H4 (cell line): ENCODE measurements around the gene TMEM255A. TPM values are rescaled to one million over a fixed set of nuclear protein-coding genes. Genes with fewer than 3 reads are reported as not detected.

Experiments
- DNase-seq: peaks from one replicate; pipeline ENCODE4 v3.0.0-alpha.2; 2015; ENCODE audit warnings: low spot score
- total RNA-seq: library from RNA; depleted of rRNA; stranded (reverse); fragments of >200 nt; shearing (Covaris generic); gene quantifications from 2 replicates; pipeline ENCODE4 v1.2.3, GENCODE V29; 2014

The TMEM255A gene
- total RNA-seq, 1 experiment from 2014 or later = 4.0 TPM

DNA sequence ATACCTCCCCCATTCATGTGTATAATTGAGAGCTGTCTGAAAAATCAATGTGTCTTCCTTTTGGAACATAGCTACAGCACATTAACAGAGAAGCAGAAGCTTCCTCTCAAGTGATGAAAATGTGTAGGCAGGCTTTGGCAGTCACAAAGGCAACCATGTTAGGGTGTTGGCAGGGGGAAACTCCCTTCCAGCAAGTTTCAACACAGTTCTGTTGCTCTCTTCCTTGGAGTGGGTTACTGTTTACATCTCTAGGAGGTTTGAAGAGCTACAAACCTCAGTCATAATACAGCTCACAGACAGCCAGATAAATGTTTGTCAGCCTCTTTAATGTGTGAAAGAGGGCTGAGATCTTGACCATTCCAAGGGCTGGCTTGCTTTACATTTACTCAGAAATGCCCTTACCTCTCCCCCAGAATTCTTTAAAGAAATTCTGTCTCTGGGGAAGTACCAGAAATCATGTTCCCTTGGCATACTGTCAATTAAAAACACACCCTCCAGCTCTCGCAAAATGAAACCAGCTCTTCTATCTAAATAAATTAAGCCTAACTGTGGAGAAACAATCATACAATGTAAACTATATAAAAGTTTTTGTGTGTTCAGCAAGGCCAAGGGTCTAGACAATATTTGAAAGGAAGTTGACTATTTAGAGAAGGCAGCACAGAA lies 41.8 kb downstream of the TMEM255A start:
- DNase-seq = peak; percentile 9

DNA sequence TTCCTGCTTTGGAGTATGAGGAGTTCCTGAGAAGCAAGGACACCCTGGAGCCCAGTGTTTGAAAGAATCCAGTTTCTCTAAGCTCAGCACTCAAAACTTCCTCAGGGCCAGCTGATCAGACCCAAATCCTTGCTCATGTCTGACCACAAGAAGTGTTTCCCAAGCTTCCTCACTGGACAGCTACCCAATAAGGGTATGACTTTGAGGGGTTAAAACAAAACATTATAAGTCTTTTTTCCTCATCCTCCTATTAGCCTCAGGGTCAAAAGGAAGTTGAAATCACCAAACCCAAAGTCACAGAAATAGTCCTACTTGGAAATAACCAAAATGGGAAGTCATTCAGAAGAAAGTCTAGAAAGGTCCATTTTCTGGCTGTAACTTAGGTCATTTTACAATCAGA lies 46.9 kb downstream of the TMEM255A start:
- DNase-seq = no peak

DNA sequence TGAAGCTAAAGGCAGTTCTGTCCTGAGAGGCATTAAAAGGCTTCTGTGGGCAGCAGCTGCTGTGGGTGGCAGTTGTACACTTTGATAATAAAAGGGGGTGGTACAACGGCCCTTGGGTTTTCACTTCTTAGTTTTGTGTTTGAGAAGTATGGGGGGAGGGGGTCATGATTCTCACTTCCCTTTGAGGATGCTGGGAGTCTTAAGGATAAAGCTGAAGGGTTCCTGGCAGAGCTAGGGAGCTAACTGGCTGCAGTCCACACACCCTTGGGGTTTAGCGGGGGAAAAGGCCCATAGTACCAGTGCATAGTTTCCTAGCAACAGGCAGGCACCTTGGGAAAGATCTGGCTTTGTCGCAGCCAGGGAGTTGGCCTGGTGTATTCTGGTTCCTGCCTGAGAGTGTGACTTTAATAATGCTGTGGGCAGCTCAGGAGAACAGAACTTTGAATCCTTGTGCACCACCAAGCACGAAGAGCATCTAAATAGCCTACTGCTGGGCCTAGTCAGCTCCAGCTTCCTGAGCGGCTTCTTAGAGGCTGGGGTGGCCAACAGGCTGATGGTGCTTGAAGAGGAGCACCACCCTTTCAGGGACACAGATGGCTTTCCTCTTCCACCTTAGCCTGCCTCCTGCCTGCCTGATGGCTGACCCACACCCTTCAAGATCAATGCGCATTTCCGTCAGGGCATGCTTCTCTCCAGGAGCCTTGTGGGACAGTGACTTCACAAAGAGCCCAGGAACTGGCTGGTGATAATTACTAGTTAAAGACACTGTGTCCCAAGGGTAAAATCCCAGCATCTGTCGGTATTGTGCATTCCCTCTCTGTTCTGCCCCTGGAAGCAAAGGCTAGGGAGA lies 48.2 kb downstream of the TMEM255A start:
- no peak for DNase-seq

DNA sequence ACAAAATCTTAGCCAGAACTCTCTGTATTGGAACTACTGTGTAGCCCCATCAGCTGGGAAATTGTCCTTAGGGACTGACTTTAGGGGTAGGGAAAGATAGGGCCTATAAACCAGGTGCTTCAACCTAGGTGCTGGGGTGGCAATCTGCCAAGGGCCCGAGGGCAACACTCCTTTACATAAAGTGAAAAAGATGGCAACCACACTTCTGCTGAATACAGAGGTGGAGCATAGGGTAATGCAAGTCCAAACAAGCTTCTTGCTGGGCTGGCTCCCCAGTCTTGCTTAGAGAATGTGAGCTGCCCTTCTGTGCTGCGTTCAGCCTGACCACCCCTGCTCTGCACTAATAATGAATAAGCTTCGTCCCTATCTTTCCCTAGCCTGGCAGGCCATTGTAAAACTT lies 50.9 kb downstream of the TMEM255A start:
- DNase-seq = no peak

DNA sequence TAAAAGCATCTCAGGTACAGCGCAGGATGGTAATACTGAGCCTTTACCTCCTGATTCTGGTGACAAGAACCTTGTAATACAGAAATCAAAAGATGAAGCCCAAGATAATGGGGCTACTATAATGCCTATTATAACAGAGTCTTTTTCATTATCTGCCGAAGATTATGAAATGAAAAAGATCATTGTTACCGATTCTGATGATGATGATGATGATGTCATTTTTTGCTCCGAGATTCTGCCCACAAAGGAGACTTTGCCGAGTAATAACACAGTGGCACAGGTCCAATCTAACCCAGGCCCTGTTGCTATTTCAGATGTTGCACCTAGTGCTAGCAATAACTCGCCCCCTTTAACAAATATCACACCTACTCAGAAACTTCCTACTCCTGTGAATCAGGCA lies 57.5 kb downstream of the TMEM255A start:
- DNase-seq = no peak

DNA sequence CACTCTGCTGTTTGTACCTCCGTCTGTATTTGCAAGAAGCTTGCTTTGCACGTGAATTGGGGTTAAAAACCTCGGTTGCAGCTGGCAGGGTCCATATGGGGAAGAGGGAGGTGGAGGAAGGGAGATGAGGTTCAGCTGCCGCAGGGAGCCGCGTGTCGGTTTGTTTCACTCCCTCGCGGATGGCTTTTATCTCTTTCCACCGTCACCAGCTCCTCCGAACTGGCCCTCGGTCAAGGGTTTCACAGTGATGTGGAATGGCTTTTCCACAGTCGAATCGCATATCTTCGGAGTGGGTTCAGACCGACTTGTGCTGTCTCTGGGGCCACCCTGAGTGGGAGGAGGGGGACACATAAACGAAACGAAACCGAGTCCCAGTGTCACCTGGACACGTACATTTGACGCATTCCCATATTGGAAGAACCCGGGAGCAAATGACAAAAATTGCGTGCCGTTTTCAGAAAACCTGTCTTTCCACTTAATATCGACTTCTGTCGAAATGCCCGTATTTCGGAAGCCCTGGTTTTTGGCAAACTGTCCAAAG lies 59.7 kb downstream of the TMEM255A start:
- DNase-seq = peak; percentile 5

DNA sequence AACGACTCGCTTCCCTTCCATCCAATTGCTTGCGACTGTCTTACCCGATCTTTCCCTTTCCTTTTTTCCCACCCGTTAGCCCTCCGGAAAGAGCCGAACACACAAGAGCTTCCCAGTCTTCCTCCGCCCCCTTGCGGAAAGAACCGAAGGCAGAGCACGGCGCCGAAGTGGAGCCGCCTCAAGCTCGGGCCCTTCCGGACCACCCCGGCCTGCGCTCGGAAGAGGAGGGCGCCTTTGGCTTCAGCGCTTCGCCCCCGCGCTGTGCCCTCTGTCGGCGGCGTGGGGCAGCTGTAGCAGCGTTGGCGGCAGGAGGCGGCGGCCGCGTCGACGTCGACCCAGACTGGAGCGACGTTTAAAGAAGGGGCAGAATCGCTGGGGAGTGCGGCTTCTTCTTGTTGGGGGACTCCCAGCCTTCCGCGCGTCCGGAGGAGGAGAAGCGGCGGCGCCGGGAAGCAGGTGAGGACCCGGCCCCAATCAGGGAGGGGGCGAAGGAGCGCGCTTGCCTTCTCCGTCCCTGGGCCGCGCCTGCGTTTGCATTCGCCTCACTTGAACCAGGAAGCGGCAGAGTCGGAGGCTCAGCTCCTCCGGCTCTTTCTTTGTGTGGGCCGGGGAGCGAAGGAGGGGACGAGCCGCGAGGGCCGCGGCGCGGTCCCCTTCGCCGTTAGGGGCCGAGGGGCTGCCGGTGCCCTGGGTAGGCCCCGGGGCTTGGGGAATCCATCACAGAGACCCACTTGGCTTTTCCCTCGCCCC lies 60.6 kb downstream of the TMEM255A start, which contains the start of gene ZBTB33:
Gene ZBTB33 (plus strand): TSS at position 291 of the 750 bp plus-strand sequence. CDS start 2,604 bp downstream, outside the sequence.
- peak; percentile 94 for DNase-seq

DNA sequence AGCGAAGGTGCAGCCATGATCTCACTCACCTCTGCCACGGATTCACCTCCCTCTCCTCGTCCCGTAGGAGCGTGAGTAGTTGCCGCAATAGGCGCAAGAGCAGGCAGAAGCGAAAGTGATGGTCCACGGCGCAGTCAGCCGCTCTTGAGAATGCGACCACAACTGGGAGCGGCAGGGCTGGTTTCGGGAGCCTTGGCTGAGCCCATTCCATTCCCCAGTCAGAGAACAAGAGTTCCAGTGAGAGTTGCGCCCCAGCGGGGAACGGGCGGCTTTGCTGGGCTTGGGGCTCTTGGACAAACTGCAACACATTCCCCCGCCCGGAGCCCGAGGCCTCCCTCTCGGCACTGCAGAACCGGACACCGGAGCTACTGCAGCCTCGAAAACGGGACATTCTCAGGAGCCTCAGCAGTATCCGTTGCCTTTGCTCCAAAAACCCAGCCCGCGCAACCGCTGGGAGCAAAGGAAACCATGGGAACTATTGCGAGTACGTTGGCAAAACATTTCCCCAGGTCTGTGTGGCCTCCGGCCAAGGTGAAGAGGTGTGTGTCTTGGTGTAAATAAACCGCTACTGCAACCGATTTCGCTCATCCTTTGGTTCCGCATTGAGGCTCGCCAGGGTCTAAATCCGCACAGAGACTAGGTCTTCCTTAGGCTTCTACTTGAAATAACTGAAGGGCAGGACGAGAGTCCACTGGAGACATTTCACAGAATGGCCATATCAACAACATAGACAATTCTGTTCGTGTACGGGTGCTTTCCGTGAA lies 66.3 kb downstream of the TMEM255A start:
- DNase-seq = peak; percentile 68

DNA sequence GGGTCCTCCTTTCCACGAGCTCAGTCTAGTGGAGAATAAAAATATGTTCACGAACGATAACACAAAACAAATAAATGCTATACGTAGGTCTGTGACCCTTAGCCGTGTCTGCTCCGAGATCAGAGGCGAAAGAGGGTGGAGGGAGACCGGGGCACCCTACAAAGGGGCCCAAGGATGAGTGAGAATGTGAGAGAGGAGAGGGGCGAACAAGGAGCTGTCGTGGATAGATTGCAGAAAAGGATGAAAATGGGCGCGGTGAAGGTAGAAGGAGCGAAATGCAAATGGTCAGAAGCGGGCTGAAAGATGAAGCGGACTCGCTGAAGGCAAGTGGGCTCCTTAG lies 66.9 kb downstream of the TMEM255A start:
- no peak for DNase-seq

DNA sequence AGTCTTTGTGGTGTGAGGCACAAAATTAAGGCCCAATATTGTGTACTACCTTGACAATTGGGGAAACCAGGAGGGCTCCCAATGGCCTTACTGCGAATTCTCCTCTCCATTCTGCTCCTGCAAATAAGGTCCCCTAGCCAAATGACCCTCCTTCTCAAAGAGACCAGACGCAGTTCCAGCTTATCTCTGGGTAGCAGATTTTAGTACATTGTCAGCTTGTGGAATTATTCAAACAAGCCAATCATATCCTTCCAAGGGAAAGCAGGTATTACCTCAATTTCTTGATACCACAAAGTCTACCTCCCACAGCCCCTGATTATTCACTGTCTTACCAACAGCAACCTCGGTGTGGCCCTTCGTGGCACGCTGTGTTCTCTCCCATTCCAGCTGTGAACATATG lies 68.4 kb downstream of the TMEM255A start:
- DNase-seq = no peak

DNA sequence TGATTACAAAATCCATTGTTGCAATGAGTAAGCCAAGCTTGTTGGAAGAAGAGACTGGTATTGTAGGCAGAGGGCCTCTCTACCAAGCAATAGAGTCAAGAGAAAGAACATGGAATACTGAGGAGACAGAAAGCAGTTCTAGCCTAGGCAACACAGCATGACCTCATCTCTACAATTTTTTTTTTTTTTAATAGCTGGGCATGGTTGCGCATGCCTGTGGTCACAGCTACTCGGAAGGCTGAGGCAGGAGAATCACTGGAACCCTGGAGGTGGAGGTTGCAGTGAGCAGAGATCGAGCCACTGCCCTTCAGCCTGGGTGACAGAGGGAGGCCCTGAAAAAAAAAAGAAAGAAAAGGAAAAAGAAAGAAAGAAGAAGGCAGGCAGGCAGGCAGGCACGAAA lies 72.3 kb downstream of the TMEM255A start:
- DNase-seq = peak; percentile 29

DNA sequence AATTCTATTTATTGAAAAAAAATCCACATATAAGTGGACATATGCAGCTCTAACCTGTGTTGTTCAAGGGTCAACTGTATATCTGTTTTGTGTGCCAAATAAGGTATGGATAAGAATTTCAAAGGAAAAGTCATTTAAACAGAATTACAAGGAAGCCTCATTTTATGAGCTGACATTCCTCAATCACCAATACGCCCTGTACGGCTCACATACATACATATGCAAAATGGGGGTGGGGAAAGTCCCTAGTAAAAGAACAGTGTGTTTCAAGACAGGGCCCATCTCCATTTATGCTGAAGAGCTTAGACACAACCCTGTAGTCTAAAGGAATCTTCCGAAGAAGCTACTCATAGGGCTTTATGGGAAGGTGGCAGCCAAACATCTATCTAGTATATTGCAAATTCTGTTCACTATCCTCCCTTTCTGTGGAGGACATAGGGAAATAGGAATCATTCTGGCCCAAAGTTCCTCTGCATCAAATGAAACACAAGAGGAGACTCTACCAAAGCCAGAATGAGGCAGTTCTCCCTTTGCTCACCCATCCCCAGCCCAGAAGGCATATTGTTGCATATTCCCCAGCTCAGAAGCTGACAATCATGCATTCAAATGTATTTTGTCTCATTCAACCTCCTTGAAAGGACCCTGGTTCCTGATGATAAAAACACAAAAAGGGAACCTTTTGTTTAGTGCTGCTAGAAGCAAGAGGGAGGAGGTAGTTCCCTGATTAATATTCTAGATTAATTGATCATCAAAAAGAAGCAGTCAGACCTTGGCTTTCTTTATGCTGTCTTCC lies 74.4 kb downstream of the TMEM255A start:
- no peak for DNase-seq

DNA sequence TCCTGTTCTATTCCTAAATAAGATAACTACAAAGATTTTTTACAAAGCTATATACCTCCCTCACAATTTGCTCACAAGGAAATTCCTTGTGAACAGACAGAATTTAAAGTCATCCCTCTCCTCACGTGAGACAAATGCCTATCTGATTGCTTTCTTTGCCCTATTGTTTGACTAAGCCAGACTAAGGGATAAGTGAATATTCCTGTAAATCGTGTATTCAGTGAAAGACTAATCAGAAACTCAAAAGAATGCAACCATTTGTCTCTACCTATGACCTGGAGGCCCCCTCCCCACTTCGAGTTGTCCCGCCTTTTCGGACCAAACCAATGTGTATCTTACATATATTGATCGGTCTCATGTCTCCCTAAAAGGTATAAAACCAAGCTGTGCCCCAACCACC lies 76.0 kb downstream of the TMEM255A start:
- no peak for DNase-seq

DNA sequence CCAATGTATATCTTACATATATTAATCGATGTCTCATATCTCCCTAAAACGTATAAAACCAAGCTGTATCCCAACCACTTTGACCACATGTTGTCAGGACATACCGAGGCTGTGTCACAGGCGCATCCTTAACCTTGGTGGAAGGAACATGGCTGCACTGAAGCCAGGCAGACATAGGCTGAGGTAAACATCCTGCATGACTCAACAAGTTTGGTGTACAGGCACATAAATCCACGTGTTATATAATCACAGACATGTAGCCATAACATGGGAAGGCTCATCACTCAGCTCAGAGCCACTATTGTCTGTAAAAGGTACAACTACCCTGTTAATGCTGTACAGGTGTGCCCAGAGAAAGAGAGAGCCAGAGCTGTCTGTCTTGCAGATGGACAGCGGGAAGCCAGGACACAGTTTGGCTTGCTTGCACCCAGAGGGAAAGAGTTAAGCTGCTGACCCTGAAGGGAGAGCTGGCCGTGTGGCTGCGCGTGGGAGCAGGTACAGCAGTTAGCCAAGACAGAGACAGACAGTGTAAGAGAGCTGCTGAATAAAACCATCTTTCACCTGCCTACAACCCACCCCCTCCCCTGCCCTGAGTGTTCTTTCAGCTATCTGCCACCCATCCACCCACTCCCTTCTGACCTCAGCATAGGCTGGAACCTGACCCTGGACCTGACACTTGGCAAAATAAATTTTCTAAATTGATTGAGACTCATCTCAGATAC lies 82.9 kb downstream of the TMEM255A start:
- no peak for DNase-seq

DNA sequence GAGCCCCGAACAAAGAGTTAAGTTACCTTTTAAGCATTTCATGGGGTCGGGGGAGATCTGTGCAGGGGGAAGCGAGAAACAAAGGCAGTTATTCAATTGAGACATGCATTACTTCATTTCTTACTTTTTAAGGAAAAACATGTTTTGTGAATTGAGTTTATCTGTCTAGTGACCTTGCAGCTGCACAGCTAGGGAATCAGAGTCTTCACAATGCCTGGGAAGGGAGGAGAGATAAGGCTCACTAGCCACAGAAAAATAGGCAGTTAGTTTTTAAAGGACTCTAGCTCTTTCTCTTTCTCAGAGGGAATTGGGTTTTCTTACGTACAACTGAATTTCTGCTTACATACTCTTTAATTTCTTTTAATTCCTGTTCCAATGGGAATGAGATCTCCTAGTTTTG lies 86.9 kb downstream of the TMEM255A start:
- no peak for DNase-seq

DNA sequence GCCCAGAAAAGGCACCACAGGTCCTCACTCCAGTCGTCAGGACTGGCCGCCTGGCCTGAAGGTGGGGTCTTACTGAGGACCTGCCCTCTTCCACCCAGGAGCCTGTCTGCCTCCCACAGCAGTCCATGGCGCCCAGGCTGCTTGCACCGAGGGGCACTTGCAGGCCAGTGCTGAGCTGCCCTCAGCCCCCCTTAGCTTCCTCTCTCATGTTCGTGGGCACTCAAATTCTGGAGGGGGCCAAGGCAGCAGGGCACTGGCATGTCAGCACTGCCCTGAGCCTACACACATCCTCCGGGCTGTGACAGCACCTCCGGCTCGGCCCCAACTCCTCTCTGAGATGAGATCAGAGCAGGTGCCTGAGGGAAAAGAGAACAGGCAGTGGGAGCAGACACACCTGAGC lies 87.9 kb downstream of the TMEM255A start:
- DNase-seq = no peak

DNA sequence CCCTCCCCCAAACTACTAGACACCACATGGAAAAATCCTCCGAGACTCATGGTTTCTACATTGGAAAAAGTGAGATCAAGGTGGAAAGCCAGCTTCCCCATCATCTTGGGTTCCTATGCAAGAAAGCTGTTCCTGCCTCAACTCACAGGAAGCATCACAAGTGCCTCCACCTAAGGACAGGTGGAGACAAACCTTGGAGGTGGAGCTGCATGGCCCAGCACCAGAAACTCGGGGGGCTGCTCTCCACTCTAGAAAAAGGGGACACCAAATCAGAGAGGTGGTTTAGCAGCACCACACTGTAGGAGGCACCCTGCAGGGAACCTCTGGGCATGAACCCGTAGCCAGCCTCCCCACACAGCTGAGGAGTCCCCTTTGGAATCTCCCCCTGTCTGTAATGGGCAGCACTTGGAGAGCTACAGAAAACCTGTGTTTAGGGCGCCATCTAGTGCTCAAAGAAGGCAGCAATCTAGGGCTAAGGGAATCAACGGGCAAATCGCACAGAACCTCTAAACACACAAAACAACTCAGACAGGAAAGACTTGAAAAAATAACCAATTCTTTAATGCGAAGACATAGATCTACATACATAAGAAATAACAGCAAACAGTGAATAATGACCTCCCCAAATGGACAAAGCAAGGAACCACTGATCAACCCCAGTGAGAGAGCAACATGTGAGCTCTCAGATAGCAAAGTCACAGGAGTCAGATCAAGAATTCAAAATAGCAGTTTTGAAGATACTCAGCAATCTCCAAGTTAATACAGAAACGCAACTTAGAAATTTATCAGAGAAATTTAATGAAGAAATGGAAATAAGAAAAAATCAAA lies 97.6 kb downstream of the TMEM255A start:
- DNase-seq = peak; percentile 50
